GM12872 (cell line): Measurements from ENCODE around the gene SSX2IP.

Experiments used
- TF ChIP-seq, protein P1 (sequence below): IDR thresholded peaks from 3 replicates; pipeline ENCODE4 v1.5.1; 2011; ENCODE audit warnings: low read depth, mild to moderate bottlenecking, low read length, moderate library complexity; ENCODE audit not compliant: insufficient read depth

SSX2IP gene

DNA sequence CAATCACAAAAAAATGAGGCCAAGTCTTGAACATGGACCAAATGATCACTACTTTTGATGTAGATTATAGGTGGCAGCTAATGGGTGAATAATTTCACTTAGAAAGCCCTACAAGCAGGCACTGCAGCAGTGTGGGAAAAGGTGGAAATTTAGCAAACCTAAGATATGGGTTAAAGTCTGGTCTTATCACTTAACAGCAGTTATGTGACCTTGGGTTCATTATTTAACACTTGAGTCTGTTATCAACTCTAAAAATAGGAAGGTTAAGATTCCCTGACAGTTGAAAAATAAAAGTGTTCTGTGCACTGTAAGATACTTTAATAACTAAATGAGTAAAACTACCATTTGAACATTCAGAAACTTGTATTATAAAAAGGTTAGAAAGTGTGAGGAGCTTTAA lies 47.5 kb downstream of the SSX2IP start:
- TF ChIP-seq, protein P1, sequence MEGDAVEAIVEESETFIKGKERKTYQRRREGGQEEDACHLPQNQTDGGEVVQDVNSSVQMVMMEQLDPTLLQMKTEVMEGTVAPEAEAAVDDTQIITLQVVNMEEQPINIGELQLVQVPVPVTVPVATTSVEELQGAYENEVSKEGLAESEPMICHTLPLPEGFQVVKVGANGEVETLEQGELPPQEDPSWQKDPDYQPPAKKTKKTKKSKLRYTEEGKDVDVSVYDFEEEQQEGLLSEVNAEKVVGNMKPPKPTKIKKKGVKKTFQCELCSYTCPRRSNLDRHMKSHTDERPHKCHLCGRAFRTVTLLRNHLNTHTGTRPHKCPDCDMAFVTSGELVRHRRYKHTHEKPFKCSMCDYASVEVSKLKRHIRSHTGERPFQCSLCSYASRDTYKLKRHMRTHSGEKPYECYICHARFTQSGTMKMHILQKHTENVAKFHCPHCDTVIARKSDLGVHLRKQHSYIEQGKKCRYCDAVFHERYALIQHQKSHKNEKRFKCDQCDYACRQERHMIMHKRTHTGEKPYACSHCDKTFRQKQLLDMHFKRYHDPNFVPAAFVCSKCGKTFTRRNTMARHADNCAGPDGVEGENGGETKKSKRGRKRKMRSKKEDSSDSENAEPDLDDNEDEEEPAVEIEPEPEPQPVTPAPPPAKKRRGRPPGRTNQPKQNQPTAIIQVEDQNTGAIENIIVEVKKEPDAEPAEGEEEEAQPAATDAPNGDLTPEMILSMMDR = no peak

DNA sequence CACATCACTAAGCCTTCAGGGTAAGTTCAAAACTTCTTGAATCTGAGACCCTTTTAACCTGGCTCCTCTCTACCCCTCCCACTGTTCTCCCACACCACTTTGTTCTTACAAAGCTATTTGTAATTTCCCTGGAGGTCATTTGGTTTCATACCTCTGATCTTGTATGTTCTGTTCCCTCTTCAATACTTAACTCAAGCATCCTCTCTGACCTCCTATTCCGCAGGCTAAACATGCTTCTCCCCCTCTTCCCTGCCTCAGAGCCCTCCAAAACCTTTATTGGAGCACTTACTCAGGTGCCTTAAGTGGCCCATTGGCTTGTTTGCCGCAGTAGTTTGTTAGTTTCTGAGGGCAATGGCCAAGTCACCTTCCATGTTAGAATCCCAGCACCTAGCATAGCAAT lies 54.8 kb downstream of the SSX2IP start:
- TF ChIP-seq, protein P1 = no peak

DNA sequence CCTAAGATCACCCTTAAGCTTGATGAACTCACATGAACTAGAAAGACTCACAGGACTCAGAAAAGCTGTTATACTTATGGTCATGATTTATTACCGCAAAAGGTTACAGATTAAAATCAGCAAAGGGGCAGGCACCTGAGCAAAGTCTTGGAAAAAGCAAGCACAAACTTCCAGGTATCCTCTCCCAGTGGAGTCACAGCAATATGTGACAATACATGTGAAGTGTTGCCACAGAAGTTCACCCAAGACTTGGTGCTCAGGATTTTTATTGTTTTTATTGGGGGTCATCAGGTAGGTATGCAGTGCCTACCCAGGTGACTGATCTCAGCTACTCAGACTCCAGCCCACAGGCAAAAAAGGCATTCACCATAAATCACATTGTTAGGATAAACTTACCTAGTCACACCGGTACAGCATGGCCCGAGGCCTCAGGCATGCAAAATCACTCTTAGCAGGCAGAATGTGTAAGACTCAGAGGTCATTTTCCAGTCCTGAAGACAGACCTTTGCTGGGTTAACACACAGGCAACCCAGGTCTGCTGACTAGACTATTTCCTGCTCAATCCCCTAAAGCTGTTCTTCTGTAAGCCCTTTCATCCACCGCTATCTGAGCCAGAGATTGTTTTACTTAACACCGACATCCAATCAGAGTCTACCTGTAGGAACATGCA lies 55.6 kb downstream of the SSX2IP start:
- TF ChIP-seq, protein P1 = no peak

DNA sequence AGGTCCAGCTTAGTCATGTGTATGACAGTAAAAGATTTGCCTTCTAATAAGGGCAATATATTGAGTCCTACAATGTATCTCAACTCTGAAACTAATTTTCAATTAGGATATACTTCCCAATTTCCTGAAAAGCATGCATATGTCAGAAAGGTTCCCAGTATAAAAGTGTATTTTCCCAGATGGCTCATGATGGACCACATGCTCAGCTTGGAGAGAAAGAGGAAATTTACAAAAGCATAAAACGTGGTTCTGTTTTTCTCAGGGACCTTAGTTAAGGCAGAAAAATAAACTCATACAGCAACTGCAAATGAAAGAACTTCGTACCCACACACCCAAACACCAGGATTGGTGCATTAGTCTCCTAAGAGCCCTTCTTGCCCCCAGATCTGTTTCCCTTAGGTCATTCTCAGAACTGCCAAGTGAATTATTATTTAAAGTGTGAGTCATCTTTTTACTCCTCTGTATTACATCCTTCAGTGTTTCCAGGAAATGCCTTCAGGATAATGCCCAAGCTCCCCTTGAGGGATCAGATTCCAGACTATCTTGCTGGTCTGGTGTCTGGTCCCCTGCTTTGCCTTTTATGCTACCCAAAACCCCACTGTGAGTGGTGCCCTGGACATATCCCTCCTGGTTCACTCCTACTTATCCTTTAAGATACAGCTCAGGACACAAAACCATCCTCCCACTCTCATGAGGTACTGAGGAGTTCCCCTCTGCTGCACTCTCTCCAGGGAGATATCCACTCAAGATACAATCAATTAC lies 57.4 kb downstream of the SSX2IP start:
- TF ChIP-seq, protein P1 = no peak

DNA sequence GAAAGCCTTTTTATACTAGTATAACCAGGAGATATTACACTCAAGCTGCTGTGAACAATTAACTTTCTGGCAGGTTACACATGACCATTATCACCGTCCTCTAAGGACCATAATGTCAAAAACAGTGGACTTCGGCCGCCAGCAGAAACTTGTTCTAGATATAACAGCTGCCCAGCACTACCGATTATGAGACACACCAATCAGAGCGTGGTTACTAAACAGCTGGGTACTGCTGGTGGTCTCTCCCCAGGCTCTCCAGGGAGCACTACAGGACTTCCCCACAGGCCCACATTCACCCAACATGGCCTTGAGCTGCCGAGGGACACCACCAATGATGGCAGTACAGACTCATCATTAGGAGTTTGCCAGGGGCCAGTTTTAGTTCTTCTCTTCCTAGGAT lies 58.1 kb downstream of the SSX2IP start:
- TF ChIP-seq, protein P1 = no peak

DNA sequence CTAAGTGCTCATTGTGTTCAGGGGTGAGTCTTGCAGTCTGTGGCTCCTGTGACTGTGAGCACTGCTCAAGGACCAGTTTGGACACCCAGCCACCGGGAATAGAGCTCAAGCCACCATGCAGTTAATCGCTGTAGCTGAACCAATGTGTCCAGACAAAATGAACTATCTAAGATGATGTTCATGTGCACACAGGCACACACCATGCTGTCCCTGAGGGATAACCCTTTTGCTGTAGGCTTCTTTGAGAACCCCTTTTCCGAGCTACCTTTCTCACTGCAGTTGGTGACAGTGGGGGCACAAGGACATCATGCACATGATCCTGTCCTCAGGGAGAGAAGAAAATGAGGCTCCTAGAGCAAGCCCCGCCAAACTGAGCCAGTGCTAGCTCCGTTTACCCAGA lies 65.4 kb downstream of the SSX2IP start:
- TF ChIP-seq, protein P1 = no peak

DNA sequence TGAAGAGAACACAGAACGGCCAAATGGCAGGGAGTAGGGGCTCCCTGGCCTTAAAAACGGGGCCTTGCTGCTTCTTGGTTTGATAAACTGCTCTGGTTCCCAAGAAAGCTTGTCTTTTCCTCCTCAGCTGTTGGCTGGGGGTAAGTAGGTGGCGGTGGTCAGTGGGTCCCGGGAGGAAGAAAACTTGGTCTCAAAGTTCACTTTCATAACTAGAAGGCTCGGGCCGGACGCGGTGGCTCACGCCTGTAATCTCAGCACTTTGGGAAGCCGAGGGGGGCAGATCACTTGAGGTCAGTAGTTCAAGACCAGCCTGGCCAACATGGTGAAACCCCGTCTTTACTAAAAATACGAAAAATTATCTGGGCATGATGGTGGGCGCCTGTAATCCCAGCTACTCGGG lies 68.7 kb downstream of the SSX2IP start:
- TF ChIP-seq, protein P1 = no peak
